ENCODE measurements around the gene CALY.

The CALY gene

GRCh38 chr10:133351408-133352318, 15.0 kb upstream of the CALY start:
- no peak for DNase-seq

DNA sequence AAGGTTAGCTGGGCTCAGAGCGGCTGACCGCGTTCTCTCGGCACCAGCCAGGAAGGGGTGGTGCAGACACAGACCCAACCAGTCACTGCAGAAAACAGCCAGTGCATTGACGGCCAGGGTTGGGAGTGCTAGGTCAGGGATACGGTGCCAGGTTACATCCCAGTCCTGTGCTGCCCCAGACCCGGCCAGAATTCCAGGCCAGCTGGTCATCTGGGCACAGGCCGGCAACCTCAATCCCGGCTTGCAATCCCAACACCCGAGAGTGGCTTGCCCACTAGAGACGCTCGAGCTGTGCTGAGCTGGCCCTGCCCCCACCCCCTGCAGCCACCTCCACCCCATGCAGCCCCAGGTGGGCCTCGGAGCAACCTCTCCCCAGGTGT, 14.2 kb upstream of the CALY start:
- DNase-seq: no peak

DNA sequence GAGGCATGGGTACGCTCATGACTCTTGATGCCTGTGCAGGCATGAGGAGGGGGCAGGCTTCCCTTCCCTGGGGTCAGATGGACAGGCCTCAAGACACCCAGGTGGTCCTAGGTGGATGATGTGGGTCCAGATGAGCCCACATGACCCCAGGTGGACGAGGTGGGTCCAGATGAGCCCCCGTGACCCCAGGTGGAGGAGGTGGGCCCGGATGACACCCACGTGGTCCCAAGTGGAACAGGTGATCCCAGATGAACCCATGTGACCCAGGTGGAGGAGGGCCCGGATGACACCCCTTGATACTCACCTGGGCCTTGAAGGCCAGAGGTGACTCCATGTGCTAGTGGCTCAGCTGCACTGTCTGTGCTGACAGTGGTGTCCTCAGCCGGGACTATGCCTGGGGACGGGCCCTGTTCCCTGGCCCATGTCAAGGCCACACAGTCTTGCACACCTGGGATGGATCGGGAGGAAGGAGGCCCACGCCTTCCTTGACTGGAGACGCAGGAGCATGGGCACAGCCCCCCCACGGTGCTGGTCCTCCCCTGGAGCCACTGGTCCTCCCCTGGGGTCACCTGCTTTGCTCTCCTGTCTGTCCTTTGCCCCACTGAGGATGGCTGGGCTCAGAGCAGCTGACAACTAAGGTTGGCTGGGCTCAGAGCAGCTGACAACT, 13.7 kb upstream of the CALY start:
- DNase-seq: no peak

GRCh38 chr10:133349577-133350011, 12.9 kb upstream of the CALY start:
- no peak for DNase-seq

GRCh38 chr10:133349160-133349568, 12.5 kb upstream of the CALY start:
- DNase-seq: no peak

GRCh38 chr10:133347710-133348517, 11.2 kb upstream of the CALY start:
- DNase-seq: no peak

DNA sequence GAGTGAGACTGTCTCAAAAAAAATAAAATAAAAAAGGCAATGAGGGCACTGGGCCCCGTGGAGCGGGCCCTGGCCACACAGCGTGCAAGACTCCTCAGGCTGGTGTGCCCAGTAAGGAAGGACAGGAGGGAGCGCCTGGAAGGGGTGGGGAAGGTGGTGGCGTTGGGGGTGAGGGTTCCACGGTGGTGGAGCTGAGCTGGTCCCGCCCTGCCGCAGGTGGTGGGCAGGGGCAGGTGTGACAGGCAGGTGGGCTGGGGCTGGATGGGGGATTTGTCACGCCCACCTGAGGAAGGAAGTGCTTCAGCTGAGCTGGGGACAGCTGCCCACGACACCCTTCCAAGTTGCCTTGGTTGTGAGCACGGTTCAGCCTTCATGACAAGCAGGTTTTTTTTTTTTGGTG, 9.7 kb upstream of the CALY start:
- DNase-seq: no peak

DNA sequence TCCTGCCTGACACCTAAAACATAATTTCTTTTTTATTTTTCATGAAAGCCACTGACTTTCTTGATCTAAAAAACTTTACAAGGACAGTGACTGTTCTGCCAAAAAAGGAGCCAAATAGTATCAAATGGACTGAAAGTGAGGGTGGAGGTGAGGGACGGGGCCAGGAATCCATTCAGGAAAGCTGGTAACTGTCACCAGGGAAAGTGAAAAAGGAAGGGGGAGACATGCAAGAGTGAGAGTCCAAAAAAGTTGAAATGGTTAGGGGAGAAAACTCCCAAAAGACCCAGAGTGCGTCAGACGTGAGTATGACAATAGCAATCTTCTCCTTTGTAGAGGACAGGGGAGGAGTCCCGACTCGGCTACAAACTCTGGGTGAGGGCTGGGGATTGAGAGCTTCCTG, 7.5 kb upstream of the CALY start:
- no peak for DNase-seq

DNA sequence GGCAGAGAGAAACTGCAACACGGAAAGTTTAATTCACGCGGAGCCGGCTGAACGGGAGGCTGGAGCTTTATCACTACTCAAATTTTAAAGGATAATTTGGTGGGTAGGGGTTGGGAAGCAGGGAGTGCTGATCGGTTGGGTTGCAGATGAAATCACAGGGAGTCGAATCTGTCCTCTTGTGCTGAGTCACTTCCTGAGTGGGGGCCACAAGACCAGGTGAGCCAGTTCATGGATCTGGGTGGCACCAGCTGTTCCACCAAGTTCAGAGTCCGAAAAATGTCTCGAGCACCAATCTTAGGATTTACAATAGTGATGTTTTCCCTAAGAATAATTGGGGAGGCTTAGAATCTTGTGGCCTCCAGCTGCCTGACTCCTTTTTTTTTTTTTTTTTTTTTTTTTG, 6.9 kb upstream of the CALY start:
- no peak for DNase-seq

DNA sequence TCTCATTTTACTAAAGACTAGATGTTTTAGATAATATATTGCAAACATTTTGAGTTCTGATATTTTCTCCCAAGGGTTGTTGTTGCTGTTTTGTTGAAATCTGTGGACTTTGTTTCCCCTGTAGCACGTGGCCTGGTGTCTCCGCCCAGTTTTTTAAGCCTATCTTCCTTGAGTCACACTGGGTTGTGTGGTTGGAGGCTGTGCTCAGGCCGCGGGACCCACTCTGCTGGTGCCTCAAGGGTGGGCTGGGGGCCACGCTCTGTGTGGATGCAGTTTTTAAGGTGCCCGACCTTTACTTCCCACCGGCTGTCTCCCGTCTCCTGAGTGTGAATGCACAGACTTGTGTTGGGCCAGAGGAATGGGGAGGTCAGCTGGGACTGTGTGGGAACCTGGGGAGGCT, 6.2 kb upstream of the CALY start:
- DNase-seq: no peak

- no peak for DNase-seq
Observed at GRCh38 chr10:133341983-133342382, 5.3 kb upstream of the CALY start.

DNA sequence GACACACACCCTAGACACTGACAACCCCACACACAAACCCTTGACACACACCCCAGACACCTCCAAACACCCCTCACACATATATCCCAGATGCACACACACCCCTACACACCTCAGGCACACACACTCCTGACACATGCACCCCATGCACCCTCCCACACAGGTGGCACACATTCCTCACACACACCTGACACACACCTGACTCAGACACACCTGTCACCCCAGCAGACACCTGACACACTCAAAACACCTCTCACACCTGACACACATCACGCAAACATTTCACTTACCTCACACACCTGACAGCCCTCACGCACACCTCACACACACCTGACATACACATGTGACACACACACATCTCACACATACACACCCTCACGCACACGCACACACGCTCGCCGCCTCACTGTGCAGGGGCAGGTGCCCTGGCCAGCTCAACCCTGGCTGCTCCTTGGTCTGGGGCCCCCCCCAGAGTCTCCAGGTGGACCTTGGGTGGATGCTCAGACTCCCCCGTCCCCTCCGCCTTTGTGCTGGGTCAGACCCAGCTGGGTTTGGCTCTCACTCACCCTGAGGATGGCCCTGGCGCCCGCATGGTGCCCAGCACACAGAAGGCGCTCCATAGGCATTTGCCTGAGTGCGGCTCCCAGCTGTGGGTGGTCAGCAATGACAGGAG, 3.1 kb upstream of the CALY start:
- no peak for DNase-seq

DNA sequence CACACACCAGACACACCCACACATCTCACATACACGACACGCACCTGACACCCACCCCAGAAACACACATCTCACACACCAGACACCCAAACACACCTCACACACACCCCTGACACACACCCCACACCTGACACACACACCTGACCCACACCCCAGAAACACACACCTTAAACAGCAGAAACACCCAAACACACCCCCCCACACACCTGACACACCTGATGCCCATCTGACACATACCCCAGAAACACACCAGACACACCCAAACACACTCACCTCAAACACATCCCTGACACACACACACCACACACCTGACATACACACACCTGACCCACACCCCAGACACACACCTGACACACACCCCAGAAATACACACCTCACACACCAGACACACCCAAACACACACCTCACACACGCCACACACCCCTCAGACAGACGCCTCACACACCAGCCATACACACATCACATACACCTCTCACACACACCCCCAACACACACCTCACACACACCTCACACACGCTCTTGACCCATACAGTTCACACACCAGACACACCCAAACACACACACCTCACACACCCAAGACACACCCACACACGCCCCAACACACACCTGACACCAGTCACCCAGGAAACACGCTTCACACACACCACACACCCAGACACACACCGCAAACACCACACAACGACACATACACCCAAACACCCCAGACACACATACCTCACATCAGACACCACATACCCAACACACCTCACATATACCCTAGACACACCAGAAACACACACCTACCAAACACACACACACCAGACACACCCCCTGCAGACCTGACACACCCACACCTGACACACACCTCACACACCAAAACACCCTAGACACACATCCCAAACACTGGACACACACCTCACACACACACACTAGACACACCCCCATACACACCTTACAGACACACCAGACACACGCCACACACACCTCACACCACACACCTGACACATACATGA, 1.7 kb upstream of the CALY start:
- DNase-seq: no peak

DNA sequence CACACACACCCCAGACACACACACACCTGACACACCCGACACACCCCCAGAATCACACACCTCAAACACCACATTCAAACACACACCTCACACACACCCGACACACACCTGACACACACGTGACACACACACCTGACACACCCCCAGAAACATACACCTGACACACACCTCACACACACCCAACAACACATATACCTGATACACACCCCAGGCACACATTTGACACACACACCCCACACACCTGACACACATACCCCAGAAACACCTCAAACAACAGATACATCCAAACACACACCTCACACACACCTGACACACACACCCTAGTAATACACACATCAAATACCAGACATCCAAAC, 652 bp upstream of the CALY start:
- no peak for DNase-seq

DNA sequence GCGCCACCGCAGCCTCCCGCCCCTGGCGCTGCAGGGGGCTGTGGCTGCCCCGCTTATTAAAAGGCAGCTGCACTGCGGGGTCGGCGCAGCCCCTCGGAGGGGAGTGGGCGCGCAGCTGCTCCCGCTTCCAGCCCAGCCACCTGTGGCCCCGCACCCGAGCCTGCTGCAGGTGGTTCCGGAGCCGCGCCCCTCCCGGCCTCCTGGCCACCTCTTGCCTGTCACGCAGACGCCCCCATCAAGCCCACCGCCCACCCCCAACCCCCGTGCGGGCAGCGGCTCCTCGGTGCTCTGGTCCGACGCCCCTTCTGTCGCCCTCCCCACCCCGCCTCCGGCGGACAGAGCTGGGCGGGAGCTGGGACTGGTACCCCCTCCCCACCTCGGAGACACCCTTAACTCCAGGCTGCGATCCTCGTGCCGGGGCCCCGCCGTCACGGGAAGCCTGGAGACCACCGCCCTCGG, 549 bp downstream of the CALY start:
- DNase-seq: no peak

DNA sequence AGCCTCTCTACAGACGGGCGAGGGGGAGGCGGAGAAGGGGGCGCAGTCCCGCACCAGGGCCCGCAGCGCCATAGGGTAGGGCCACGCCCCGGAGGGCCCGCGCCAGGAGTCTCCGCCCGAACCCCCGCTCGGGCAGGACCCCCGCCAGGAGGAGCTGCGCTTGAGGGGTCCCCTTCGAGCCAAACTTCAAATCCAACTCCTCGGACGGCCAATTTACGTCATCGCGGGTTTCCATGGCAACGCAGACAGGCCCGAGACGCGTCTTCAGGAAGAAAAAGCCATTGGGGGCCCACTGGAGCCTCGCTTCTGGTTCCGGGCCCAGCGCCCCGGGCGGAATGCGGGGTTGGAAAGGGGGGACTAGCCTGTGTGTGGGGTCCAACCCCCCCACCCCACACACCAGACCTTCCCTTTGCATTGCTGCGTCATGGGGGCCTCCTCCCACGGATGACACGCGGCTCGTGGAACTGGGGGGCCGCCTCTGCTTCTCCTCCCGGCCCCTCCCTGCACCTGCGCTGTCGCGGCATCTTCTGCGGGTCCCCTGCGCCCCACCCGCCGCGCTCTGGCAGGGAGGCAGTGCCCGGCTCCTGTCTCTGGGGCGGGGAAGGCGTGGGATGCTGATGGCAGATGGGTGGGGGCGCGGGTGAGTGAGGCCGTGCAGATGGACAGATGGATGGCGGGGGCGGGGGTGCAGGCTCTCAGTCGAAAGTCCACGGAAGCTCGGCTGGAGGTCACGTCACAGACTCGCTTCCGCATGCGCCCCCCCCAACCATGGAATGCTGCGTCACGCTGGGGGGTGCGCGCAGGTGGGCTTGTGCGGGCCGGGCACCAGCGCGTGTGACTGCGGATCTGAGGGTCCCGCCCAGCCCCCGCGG, 1.2 kb downstream of the CALY start:
- peak; percentile 56 for DNase-seq

DNA sequence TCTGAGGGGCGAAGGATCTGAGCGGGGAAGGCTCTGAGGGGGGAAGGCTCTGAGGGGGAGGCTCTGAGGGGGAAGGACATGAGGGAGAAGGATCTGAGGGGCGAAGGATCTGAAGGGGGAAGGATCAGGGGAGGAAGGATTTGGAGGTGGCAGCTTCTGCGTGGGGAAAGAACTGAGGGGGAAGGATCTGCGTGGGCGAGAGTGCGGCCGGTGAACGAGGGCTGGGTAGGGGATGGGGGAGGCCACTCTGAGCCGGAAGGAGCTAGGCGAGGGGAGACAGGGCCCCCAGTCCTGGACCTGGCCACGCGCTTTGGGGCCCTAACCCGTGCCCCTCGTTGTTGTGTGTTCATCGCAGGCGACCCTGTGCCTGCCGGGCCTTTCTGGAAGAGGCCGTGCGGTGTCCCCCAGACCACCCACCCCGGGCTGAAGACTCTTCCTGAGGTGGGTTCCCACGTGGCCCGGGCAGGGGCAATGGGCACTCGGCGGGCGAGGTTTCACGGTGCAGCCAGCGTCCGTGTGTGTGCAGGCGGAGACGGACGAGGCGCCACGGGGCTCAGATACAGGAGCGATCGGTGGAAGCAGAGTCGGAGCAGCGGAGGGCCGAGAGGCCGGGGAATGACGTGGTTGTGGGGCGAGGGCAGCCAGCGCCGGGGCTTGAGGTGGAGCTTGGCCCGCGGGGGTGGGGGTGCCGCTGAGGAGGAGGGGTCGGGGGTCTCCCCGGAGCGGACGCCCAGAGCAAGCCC, 2.0 kb downstream of the CALY start:
- no peak for DNase-seq

DNA sequence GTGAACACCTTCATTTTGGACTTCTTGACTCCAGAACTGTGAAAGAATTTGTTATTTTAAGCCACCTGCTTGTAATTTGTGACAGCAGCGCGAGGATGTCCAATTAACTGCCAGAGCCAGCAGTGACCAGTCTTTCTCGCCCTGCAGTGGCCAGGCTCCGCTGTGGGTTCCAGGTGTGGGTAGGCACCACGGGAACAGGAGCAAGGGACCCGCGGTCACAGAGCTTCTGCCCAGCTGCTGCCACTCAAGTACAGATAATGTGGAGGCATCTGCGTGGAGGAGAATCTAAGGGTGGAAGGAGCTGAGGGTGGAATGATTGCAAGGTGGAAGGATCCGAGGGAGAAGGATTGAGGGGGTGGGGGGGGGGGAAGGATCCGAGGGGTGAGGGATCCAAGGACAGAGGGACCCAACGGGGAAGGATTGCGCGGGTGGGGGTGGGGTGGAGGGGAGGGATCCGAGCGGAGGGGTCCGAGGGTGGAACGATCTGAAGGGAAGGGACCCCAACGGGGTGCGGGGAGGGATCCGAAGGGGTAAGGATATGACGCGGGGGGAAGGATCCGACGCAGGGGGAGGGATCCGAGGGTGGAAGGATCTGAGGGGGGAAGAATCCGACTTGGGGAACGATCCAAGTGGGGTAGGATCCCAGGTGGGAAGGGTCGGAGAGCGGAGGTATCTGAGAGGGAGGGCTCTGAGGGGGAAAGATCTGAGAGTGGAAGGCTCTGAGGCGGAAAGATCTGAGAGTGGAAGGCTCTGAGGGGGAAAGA, 3.6 kb downstream of the CALY start:
- DNase-seq: no peak
